ENCODE data around the gene DNLZ. TPM values are rescaled to one million over a fixed set of nuclear protein-coding genes. Genes with fewer than 3 reads are reported as not detected.

DNLZ gene
- total RNA-seq, 1 experiment from 2014 or later: 26.5 TPM

DNA sequence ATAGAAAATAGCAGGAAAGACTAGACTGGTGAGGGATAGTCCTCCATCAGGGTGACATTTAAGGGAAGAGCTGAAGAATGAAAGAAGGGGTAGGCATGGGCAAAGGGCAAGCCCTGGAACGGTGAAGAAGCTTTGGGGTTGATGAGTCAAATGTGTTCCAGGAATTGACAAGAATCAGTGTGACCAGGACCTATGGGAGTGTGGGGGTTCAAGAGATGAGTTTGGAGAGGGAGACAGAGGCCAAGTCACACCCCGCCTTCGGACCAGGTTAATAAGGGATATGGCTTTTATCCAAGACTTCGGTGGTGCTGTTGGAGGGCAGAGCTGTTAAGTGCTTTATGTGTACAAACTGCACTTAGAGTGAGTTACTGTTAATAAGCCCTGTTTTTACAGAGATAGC, 47.8 kb upstream of the DNLZ start:
- Histone ChIP-seq H3K27ac (ENCODE audit: low read length) (peak overlapping the region; percentile 83), H3K36me3 (ENCODE audit: control insufficient read depth, insufficient read depth, low read length) (peaks cover 12% of the 10 kb centered on the region), H3K4me1 (ENCODE audit: control insufficient read depth, insufficient read depth, low read length) (peaks cover 6% of the 10 kb centered on the region), H3K4me3 (ENCODE audit: low read depth in 2 of 2, low read length in 2 of 2) (peak overlapping the region; percentile 87 to 93), H3K27me3 (ENCODE audit: control insufficient read depth, insufficient read depth, low read length) (no peaks in the 10 kb centered on the region), H3K9me3 (ENCODE audit: control insufficient read depth, insufficient read depth, low read depth, low read length) (no peaks in the 10 kb centered on the region)
- ATAC-seq: no peak
- intact Hi-C loops (cut with micrococcal nuclease; ENCODE audit: unreplicated experiment): no loop called here
- CTCF ChIA-PET: no interaction called here
- POLR2A ChIA-PET: no interaction called here
- no peak for DNase-seq (ENCODE audit: low read depth, low spot score)
- in situ Hi-C loops (cut with HindIII; ENCODE audit: low pct_unique_long_range_greater_than_20kb, low sequenced_read_pairs): no loop called here
- TSS peak; percentile 90 for BruUV-seq (replicated peaks)
- TF ChIP-seq TCF7L2 (IDR thresholded peaks at IDR 0.05; ENCODE audit: low read depth, low read length): no peak

- Histone ChIP-seq H3K9me3 (ENCODE audit: control insufficient read depth, insufficient read depth, low read depth, low read length) (no peaks in the 10 kb centered on the region), H3K4me1 (ENCODE audit: control insufficient read depth, insufficient read depth, low read length) (peaks cover 6% of the 10 kb centered on the region), H3K27me3 (ENCODE audit: control insufficient read depth, insufficient read depth, low read length) (no peaks in the 10 kb centered on the region), H3K27ac (ENCODE audit: low read length) (peak within 1 kb of the TSS; percentile 89), H3K36me3 (ENCODE audit: control insufficient read depth, insufficient read depth, low read length) (peaks cover 11% of the 10 kb centered on the region), H3K4me3 (ENCODE audit: low read depth in 2 of 2, low read length in 2 of 2) (peak within 1 kb of the TSS; percentile 87 to 93)
- TF ChIP-seq SIN3A (IDR thresholded peaks at IDR 0.05; ENCODE audit: borderline replicate concordance, insufficient read depth, low read depth, low read length): peak; percentile 71; the same call in 1 of the 2 replicates
- TF ChIP-seq TCF7L2 (IDR thresholded peaks at IDR 0.05; ENCODE audit: low read depth, low read length): no peak
- no peak for TF ChIP-seq REST (IDR thresholded peaks at IDR 0.05; ENCODE audit: insufficient read depth in 1 of 2, low read depth in 2 of 2, low read length in 1 of 2)
- no peak for TF ChIP-seq CTCF (IDR thresholded peaks at IDR 0.05)
- TF ChIP-seq POLR2AphosphoS5 (IDR thresholded peaks at IDR 0.05; ENCODE audit: low read depth, low read length): peak; percentile 85
- DNase-seq (ENCODE audit: low read depth, low spot score): peak; percentile 33
- intact Hi-C loops (cut with micrococcal nuclease; ENCODE audit: unreplicated experiment): no loop called here
- in situ Hi-C loops (cut with HindIII; ENCODE audit: low pct_unique_long_range_greater_than_20kb, low sequenced_read_pairs): no loop called here
- no TSS peak for BruUV-seq (replicated peaks)
- POLR2A ChIA-PET: no interaction called here
- CTCF ChIA-PET: no interaction called here
- ATAC-seq: peak; percentile 93
Observed at GRCh38 chr9:136410500-136411287, 47.1 kb upstream of the DNLZ start, which contains the start of the genes ENTR1 and PMPCA. Gene ENTR1 (minus strand): TSS chr9:136410614. CDS start chr9:136410397, 217 bp downstream. Gene PMPCA (plus strand): TSS chr9:136410658. CDS start chr9:136410669, 11 bp downstream.
